Activated naive CD4-positive, alpha-beta T cell treated with anti-CD3 and anti-CD28 coated beads for 36 hours (primary cell): ENCODE data around the gene CD300LF. TPM values are rescaled to one million over a fixed set of nuclear protein-coding genes. Genes with fewer than 3 reads are reported as not detected.
A peak's percentile ranks its signal among the peaks of the same experiment; 100 is the strongest.

Experiments
- CTCF ChIA-PET: fragments of 350-600 bp; sonication (Branson Sonifier 250); formaldehyde crosslinking; loops from one replicate; lab custom pipeline; 2021; ENCODE audit warnings: antibody characterized with exemption; lab: Charles Lee
- DNase-seq: peaks from one replicate; pipeline ENCODE4 v3.0.0-alpha.2; 2020
- H3K27ac Mint-ChIP-seq: one replicate; pipeline ENCODE4 v1.8.0; 2021; ENCODE audit warnings: mild to moderate bottlenecking, mixed read lengths
- H3K27me3 Mint-ChIP-seq: one replicate; pipeline ENCODE4 v1.8.0; 2021; ENCODE audit warnings: low read depth, mixed read lengths
- H3K36me3 Mint-ChIP-seq: one replicate; pipeline ENCODE4 v1.8.0; 2021; ENCODE audit warnings: low read depth, mixed read lengths
- H3K4me1 Mint-ChIP-seq: one replicate; pipeline ENCODE4 v1.8.0; 2021; ENCODE audit warnings: low read depth, mixed read lengths
- H3K4me3 Mint-ChIP-seq: one replicate; pipeline ENCODE4 v1.8.0; 2021; ENCODE audit warnings: mild to moderate bottlenecking, moderate library complexity, mixed read lengths
- H3K9me3 Mint-ChIP-seq: one replicate; pipeline ENCODE4 v1.8.0; 2021; ENCODE audit warnings: mixed read lengths
- intact Hi-C: fragments of 100-400 bp; cut with micrococcal nuclease; formaldehyde crosslinking; loops from one replicate; pipeline ENCODE4 v1.15.1; 2023
- total RNA-seq, 2 experiments: library from RNA; stranded (reverse); gene quantifications; one replicate each; pipeline ENCODE4 v1.2.3, GENCODE V29; 2021

Gene CD300LF
- total RNA-seq, result not detected

DNA sequence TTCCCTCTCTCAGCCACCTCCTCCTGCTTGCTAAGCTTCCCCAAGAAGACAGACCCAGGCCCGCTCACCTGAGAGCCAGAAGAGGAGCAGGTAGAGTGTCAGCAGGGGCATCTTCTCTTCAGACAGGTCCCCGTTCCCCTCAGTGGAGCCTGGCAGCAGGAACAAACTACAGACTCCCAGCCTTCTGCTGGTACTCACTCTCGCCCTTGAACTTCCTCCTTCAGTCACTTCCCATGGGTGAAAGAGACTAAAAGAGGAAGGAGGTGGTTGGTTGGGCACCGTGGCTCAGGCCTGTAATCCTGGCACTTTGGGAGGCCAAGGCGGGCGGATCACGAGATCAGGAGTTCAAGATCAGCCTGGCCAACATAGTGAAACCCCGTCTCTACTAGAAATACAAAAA is at the start of gene CD300LF:
CD300LF (minus strand) TSS at position 168 of the 400 bp plus-strand sequence; CDS start at position 111, 57 bp downstream.
- Mint-ChIP-seq H3K4me3 (no peak within 1 kb of the TSS), H3K9me3 (no peaks in the 10 kb centered on the region), H3K27me3 (peaks cover 5% of the 10 kb centered on the region), H3K27ac (no peak within 1 kb of the TSS), H3K36me3 (no peaks in the 10 kb centered on the region), H3K4me1 (peaks cover 7% of the 10 kb centered on the region)
- CTCF ChIA-PET, result interaction anchor here (0.6 kb wide), 1 partner anchor 101 kb away, joined by 3 read pairs; no protein-coding TSS in a partner anchor
- intact Hi-C loops, result no loop called here
- DNase-seq, result no peak

DNA sequence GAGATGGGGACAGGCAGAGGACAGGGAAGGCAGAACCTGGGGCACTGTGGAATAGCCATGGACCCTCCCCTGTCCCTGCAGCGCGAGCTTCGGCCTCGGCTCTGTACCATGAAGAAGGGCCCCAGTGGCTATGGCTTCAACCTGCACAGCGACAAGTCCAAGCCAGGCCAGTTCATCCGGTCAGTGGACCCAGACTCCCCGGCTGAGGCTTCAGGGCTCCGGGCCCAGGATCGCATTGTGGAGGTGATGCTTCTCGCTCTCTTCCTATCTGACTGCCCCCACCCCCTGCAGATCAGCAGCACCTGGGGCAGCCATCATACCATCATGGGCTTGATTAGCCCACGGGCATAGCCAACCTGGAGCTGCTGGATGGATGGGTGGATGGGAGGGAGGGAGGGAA is 49.2 kb upstream of the CD300LF start:
- Mint-ChIP-seq H3K4me3 (no peak overlapping the region), H3K27me3 (no peaks in the 10 kb centered on the region), H3K36me3 (peaks cover 1% of the 10 kb centered on the region), H3K27ac (no peak overlapping the region), H3K9me3 (no peaks in the 10 kb centered on the region), H3K4me1 (peaks cover 39% of the 10 kb centered on the region)
- CTCF ChIA-PET, result interaction anchor here (0.6 to 4.5 kb wide), 7 partner anchors 9 to 440 kb away, joined by 3 to 28 read pairs (median 4); partner anchors contain the start of gene NAT9
- intact Hi-C loops, result no loop called here
- DNase-seq, result no peak

DNA sequence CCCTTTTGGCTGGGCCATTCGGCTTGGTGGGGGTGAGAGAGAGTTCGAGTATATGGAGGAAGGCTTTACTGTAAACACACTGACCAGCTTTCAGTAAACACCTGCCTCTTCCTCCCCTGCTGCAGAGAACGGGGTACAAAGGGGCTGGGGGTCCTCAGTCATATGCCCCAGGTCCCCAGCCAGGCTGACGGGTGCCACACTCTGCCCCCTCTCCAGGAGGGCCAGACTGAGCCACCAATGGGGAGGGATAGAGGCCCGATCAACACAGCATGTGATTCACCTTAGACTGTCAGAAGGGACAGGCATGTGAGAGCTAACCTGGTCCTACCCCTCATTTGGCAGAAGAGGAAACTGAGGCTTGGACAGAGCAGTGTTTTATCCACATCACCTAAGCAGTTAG is 48.7 kb upstream of the CD300LF start:
- no peak for DNase-seq
- intact Hi-C loops, result no loop called here
- CTCF ChIA-PET, result interaction anchor here (0.6 to 4.5 kb wide), 7 partner anchors 9 to 440 kb away, joined by 3 to 30 read pairs (median 4); partner anchors contain the start of gene NAT9
- Mint-ChIP-seq H3K27ac (no peak overlapping the region), H3K4me3 (no peak overlapping the region), H3K4me1 (peaks cover 44% of the 10 kb centered on the region), H3K9me3 (no peaks in the 10 kb centered on the region), H3K27me3 (no peaks in the 10 kb centered on the region), H3K36me3 (no peaks in the 10 kb centered on the region)

DNA sequence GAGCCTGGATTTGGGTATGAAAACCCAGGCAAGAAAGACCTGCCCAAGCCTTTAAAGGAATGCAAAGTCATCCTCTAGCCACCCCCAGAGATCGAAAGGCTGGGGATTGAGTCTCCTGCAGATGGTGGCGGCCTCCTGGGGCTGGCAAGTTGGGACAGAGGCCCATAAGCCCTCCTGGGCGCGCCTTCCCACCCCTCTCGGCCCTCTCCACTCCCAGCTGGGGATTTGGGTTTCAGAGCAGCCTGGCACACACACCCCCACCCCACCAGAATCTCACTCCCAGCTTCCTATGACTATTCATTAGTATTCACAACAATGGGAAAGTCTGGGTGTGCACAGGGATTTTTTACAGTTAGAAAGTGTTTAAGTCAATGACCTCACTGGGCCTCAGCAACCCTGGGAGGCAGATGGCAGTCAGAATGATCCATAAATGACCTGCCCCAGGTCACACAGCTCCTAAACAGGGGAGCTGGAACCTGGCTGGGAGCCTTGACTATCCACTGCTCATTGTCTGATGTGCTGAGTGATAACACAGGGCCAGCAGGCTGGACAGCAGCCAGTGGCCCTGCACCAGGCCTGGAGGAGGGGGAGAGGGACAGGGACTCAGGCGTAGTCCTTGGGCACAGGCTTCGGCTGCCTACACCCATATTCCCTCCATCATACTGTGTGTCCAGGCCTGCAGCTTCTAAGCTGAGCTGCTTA is 47.8 kb upstream of the CD300LF start:
- no peak for DNase-seq
- Mint-ChIP-seq H3K4me3 (no peak overlapping the region), H3K27ac (peak overlapping the region; percentile 86), H3K36me3 (no peaks in the 10 kb centered on the region), H3K9me3 (no peaks in the 10 kb centered on the region), H3K27me3 (no peaks in the 10 kb centered on the region), H3K4me1 (peaks cover 50% of the 10 kb centered on the region)
- intact Hi-C loops, result no loop called here
- CTCF ChIA-PET, result interaction anchor here (0.9 to 4.5 kb wide), 10 partner anchors 10 to 103 kb away, joined by 3 to 30 read pairs (median 8); no protein-coding TSS in a partner anchor

DNA sequence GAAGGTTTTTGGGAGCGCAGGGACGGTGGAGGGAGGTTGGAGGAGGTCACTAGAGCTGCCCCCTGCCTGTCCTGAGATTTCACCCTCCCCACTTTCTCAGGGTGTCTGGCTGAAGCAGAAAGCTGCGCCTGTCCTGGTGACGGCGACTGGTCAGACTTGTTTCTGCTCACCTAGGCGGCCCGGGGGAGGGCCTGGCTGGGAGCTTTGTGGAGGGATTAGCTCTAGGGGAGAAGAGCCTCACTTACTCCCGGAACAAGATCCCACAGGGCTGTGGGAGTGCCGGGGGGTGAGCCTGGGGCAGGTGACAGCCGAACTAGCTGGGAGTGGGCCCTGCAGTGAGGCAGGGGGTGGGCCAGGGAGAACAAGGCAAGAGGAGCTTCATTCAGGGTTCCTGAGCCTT is 47.2 kb upstream of the CD300LF start:
- Mint-ChIP-seq H3K4me3 (no peak overlapping the region), H3K4me1 (peaks cover 56% of the 10 kb centered on the region), H3K9me3 (no peaks in the 10 kb centered on the region), H3K27me3 (no peaks in the 10 kb centered on the region), H3K27ac (peak overlapping the region; percentile 86), H3K36me3 (no peaks in the 10 kb centered on the region)
- CTCF ChIA-PET, result interaction anchor here (0.9 to 4.5 kb wide), 10 partner anchors 10 to 103 kb away, joined by 3 to 30 read pairs (median 8); no protein-coding TSS in a partner anchor
- no peak for DNase-seq
- intact Hi-C loops, result loop anchor here (1.0 to 2.0 kb wide), 3 partner anchors 9 to 15 kb away; no protein-coding TSS in a partner anchor

DNA sequence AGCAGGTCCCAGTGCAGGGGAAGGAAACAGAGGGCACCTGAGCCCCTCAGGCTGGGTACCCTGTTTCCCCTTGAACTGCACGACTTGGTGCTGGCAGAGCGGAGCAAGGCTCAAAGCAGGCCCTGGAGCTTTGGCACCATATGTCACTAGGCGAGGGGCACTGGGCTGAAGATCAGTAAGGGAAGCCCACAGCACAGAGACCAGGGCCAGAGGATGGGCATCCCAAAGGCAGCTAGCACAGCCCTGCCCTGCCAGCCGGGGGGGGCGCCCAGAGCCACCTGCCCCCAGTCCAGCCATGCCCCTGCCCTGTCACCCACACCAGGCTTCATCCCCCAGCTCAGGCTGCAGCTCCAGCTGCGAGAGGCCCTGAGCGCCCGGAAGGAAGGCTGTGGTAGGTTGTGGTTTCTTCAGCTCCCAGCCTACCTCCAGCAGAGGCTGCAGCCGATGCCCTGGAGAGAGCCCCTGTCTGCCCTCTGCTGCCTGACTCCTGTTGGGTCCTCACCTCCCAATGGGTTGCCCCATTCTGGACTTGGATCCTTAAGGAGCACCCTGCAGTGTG is 46.6 kb upstream of the CD300LF start:
- no peaks in the 10 kb centered on the region for H3K27me3 Mint-ChIP-seq
- peak; percentile 70 for DNase-seq
- intact Hi-C loops, result loop anchor here (1.0 to 2.0 kb wide), 3 partner anchors 8 to 15 kb away; no protein-coding TSS in a partner anchor
- CTCF ChIA-PET, result interaction anchor here (1.0 to 4.5 kb wide), 11 partner anchors 10 to 102 kb away, joined by 3 to 30 read pairs (median 7); partner anchors contain the start of gene NAT9
- peaks cover 61% of the 10 kb centered on the region for H3K4me1 Mint-ChIP-seq
- H3K36me3 Mint-ChIP-seq, result no peaks in the 10 kb centered on the region
- H3K27ac Mint-ChIP-seq, result peak overlapping the region; percentile 86
- no peaks in the 10 kb centered on the region for H3K9me3 Mint-ChIP-seq
- no peak overlapping the region for H3K4me3 Mint-ChIP-seq

DNA sequence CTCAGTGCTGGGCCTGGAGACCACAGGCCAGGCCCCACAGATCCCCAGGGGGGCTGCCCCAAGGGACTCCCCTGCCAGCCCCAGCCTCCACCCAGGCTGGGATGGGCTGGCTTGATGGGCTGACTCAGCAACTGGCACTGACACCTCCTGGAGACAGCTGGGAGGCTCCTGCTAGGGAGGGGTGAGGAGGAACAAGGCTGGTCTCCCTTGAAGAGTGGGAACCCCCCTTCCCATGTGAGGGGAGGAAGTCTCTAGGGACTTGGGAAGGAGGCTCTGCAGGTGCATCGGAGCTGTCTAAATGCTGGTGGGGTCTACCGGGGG is 46.1 kb upstream of the CD300LF start:
- Mint-ChIP-seq H3K27ac (peak overlapping the region; percentile 86), H3K4me3 (no peak overlapping the region), H3K9me3 (no peaks in the 10 kb centered on the region), H3K36me3 (no peaks in the 10 kb centered on the region), H3K4me1 (peaks cover 65% of the 10 kb centered on the region), H3K27me3 (no peaks in the 10 kb centered on the region)
- peak; percentile 75 for DNase-seq
- CTCF ChIA-PET, result interaction anchor here (0.9 to 4.5 kb wide), 8 partner anchors 9 to 21 kb away, joined by 3 to 30 read pairs (median 8); partner anchors contain the start of gene NAT9
- intact Hi-C loops, result loop anchor here (1.0 to 2.0 kb wide), 3 partner anchors 8 to 14 kb away; no protein-coding TSS in a partner anchor

DNA sequence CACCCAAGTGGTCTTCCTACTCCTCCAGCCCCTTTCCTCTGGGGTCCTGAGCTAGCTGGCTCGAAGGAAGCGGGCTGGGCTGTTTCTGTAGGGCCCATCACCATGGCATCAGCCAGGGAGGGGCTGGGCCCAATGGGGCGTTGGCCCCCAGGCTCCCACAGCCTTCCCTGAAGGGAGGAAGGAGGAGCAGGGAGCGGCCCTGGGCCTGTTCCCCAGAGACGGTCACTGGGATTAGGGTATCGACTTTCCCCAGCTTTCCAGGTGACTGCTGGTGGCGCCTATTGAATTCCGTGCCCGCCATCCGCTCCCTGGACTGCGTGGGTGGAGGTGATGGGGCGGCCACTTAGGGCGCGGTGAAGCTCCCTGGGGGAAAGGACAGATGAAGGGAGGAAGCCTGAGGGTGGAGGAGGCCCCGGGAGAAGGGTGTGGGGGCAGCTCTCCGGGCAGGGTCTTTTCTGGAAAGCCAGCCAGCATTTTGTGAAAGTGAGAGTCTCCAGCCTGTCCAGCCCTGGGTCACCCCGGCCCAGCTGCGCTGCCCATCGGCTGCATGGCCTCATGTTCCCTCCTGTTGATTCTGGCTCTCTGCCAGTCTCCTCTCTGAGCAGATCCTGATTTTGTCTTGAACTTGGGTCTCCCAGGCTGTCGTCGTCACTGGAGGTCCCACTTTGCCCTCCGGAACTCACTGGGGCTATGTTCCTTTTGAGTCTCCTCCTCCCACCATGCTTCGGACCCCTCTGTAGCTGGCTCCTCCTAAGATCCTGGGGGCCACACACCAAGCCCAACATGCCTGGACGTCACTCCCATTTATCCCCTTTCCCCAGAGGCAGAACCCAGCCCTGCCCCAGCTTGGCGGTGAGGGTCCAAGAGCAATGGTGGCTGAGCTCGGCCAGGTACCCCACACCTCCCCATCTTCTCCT is 45.5 kb upstream of the CD300LF start:
- intact Hi-C loops, result loop anchor here (2.0 kb wide), 1 partner anchor 13 kb away; no protein-coding TSS in a partner anchor
- no peak for DNase-seq
- CTCF ChIA-PET, result interaction anchor here (0.9 to 4.5 kb wide), 8 partner anchors 8 to 33 kb away, joined by 3 to 30 read pairs (median 12); partner anchors contain the start of gene NAT9
- Mint-ChIP-seq H3K27ac (peak overlapping the region; percentile 86), H3K4me1 (peaks cover 71% of the 10 kb centered on the region), H3K4me3 (no peak overlapping the region), H3K27me3 (no peaks in the 10 kb centered on the region), H3K9me3 (no peaks in the 10 kb centered on the region), H3K36me3 (peaks cover 1% of the 10 kb centered on the region)

DNA sequence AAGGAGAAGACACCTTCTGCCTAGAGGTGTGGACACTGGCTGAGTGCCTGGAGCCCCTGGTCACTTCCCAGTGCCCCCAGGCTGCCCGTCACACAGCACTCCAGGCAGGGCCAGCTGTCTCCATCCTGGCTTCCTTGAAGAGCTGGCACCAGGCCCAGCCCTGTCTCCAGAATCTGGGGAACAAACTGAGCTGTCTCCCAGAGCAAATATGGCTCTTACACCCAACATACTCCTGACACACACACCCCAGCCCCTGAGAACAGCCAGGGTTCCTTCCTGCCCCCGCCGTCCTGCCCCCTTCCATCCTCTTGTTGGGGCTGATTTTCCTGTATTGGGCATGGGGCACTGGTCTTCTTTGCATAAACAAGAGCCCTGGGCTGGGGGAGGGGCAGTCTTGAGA is 44.8 kb upstream of the CD300LF start:
- no peak overlapping the region for H3K4me3 Mint-ChIP-seq
- H3K27me3 Mint-ChIP-seq, result no peaks in the 10 kb centered on the region
- H3K9me3 Mint-ChIP-seq, result no peaks in the 10 kb centered on the region
- peaks cover 78% of the 10 kb centered on the region for H3K4me1 Mint-ChIP-seq
- CTCF ChIA-PET, result interaction anchor here (1.1 to 4.5 kb wide), 6 partner anchors 8 to 108 kb away, joined by 3 to 28 read pairs (median 12); no protein-coding TSS in a partner anchor
- no peak for DNase-seq
- H3K27ac Mint-ChIP-seq, result peak overlapping the region; percentile 86
- peaks cover 5% of the 10 kb centered on the region for H3K36me3 Mint-ChIP-seq
- intact Hi-C loops, result no loop called here

DNA sequence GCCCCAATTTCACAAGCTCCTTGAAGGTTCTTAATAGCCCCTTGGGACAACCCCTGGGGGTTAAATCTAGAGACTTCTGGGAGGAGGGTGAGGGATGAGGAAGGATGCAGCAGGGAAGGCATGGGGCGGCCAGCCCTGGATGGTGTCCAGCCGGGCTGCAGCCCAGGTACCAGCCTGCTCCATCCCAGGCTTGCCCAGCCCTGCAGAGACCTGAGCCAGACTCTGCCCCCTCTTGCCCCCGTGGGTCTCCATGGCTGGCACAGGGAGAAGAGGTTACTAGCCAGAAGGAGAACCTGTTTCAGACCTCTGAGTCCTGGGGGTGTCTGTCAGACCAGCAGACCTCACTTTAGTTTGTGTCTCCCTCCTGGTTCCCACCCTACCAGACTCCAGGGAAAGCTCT is 44.2 kb upstream of the CD300LF start:
- peaks cover 5% of the 10 kb centered on the region for H3K36me3 Mint-ChIP-seq
- DNase-seq, result no peak
- no peak overlapping the region for H3K4me3 Mint-ChIP-seq
- peak overlapping the region; percentile 86 for H3K27ac Mint-ChIP-seq
- CTCF ChIA-PET, result interaction anchor here (1.1 to 3.8 kb wide), 4 partner anchors 11 to 108 kb away, joined by 3 to 31 read pairs (median 12); no protein-coding TSS in a partner anchor
- no peaks in the 10 kb centered on the region for H3K9me3 Mint-ChIP-seq
- H3K27me3 Mint-ChIP-seq, result no peaks in the 10 kb centered on the region
- intact Hi-C loops, result no loop called here
- peaks cover 83% of the 10 kb centered on the region for H3K4me1 Mint-ChIP-seq

DNA sequence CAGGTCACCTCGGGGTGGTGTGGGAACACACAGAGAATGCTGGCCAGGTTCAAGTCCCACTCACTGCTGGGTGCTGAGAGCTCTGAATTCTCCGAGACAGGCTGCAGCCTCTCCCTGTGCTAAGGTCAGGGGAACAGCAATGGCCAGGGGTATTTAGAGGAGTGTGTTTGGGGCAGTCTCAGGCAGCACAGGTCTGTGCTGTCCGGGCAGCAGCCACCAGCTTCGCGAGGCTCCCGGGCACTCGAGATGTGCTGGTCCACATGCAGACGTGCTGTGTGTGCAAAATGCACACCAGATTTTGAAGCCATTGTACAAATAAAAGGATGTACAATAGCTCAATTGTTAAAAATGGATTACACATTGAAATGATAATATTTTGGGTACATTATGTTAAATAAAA is 42.8 kb upstream of the CD300LF start:
- Mint-ChIP-seq H3K4me1 (peaks cover 89% of the 10 kb centered on the region), H3K9me3 (no peaks in the 10 kb centered on the region), H3K27ac (no peak overlapping the region), H3K36me3 (peaks cover 9% of the 10 kb centered on the region), H3K4me3 (no peak overlapping the region), H3K27me3 (no peaks in the 10 kb centered on the region)
- DNase-seq, result no peak
- intact Hi-C loops, result no loop called here
- CTCF ChIA-PET, result interaction anchor here (0.6 to 3.8 kb wide), 8 partner anchors 10 to 268 kb away, joined by 3 to 31 read pairs (median 4); partner anchors contain the start of gene RAB37
